Activated CD4-positive, alpha-beta T cell treated with anti-CD3 and anti-CD28 coated beads, Interleukin-10, Interleukin-2, amounts not matched to agents 100 ng/mL and 50 ng/mL, durations not matched to agents 16 hours and 8 hours (primary cell): ENCODE data around the gene CREBRF.
A peak's percentile ranks its signal among the peaks of the same experiment; 100 is the strongest.
"Not testable (repeated sequence)": the region's sequence is repeated elsewhere in the genome, so short reads cannot be mapped to it uniquely, and the experiment has no call there.

Source experiments
- DNase-seq: peaks from one replicate; pipeline ENCODE4 v3.0.0-alpha.2; 2020

The CREBRF gene

GRCh38 chr5:173055983-173056782, at the start of gene CREBRF:
TSS of gene CREBRF (plus strand) at chr5:173056352. CDS start at chr5:173080776, 24,424 bp downstream.
- peak; percentile 99 for DNase-seq

- no peak for DNase-seq
These were observed 46.1 kb upstream of the CREBRF start for GRCh38 chr5:173010021-173010420.

GRCh38 chr5:173010547-173011464, 45.3 kb upstream of the CREBRF start:
- no peak for DNase-seq

GRCh38 chr5:173011566-173011965, 44.6 kb upstream of the CREBRF start:
- no peak for DNase-seq

GRCh38 chr5:173012882-173013281, 43.3 kb upstream of the CREBRF start:
- DNase-seq, result no peak

- no peak for DNase-seq
These were observed 41.5 kb upstream of the CREBRF start for GRCh38 chr5:173014671-173015070.

GRCh38 chr5:173015192-173015591, 41.0 kb upstream of the CREBRF start:
- DNase-seq, result no peak

GRCh38 chr5:173015598-173016455, 40.3 kb upstream of the CREBRF start:
- no peak for DNase-seq

- DNase-seq, result no peak
These were observed 39.5 kb upstream of the CREBRF start for GRCh38 chr5:173016598-173017046.

GRCh38 chr5:173017087-173017486, 39.1 kb upstream of the CREBRF start:
- not testable (repeated sequence) for DNase-seq

- DNase-seq, result no peak
These were observed 37.8 kb upstream of the CREBRF start for GRCh38 chr5:173018358-173018757.

- DNase-seq, result no peak
These were observed 36.0 kb upstream of the CREBRF start for GRCh38 chr5:173020154-173020581.

- no peak for DNase-seq
These were observed 35.5 kb upstream of the CREBRF start for GRCh38 chr5:173020643-173021042.

GRCh38 chr5:173025651-173026050, 30.5 kb upstream of the CREBRF start:
- no peak for DNase-seq

GRCh38 chr5:173027905-173028304, 28.2 kb upstream of the CREBRF start:
- DNase-seq, result no peak

GRCh38 chr5:173028811-173029327, 27.3 kb upstream of the CREBRF start:
- no peak for DNase-seq

- no peak for DNase-seq
These were observed 26.6 kb upstream of the CREBRF start for GRCh38 chr5:173029499-173029921.

GRCh38 chr5:173032096-173032495, 24.1 kb upstream of the CREBRF start:
- not testable (repeated sequence) for DNase-seq

GRCh38 chr5:173032730-173033129, 23.4 kb upstream of the CREBRF start:
- DNase-seq, result no peak

GRCh38 chr5:173033923-173034322, 22.2 kb upstream of the CREBRF start:
- DNase-seq, result no peak

GRCh38 chr5:173035904-173036707, 20.0 kb upstream of the CREBRF start:
- peak; percentile 65 for DNase-seq
